K562 (cell line): ENCODE results near the gene ITSN1. TPM values are rescaled to one million over a fixed set of nuclear protein-coding genes. Genes with fewer than 3 reads are reported as not detected.

Experiments used
- ATAC-seq: fragments of 200-7000 bp; cut with Tn5 transposase; 3 replicates; pipeline ENCODE4 v1.9.1; 2020; ENCODE audit warnings: moderate library complexity
- BruUV-seq: library from RNA; stranded (reverse); fragments of 400-500 nt; replicated peaks from 2 replicates; lab custom pipeline; 2021; lab: Mats Ljungman, UMichigan
- CTCF ChIA-PET: fragments of 300-600 bp; formaldehyde crosslinking; extraction: SDS; loops from one replicate; lab custom pipeline; 2021; ENCODE audit warnings: low intra/inter-chr PET ratio; lab: Yijun Ruan, JAX
- POLR2A ChIA-PET: fragments of 300-600, 350-650 bp; sonication (Branson Sonifier 250); formaldehyde crosslinking; extraction: SDS; loops from one replicate; lab custom pipeline; 2021; ENCODE audit warnings: antibody characterized with exemption, inconsistent platforms; lab: Yijun Ruan, JAX
- DNase-seq, 4 experiments: peaks; one replicate each; pipeline versions ENCODE4 v3.0.0 to v3.0.0-alpha.2; 2011 to 2018; ENCODE audit warnings: low spot score in 3 of 4, mixed read lengths in 3 of 4; ENCODE audit errors: extremely low read depth in 1 of 4
- FAIRE-seq: peaks from 2 replicates; lab custom pipeline; 2011; peaks lifted over from hg19 to GRCh38; lab: Jason Lieb, UNC
- H2AFZ ChIP-seq: 2 replicates; pipeline ENCODE4 v1.6.0; 2011; ENCODE audit warnings: low read depth, low read length, control low read depth, inconsistent platforms
- H3K27ac ChIP-seq: fragments of 200-600 bp; 3 replicates; pipeline ENCODE4 v1.8.0; 2011; ENCODE audit warnings: low read depth, mild to moderate bottlenecking, control low read depth, inconsistent platforms, low read length, moderate library complexity, mixed read lengths; ENCODE audit errors: extremely low read depth
- H3K27me3 ChIP-seq, 2 experiments: fragments of 300-600 bp in 1 of 2; 2 replicates in 1 of 2; 3 replicates in 1 of 2; pipeline versions ENCODE4 v1.6.0 to v1.8.0; 2011; ENCODE audit warnings: inconsistent platforms in 2 of 2, low read length in 2 of 2, mild to moderate bottlenecking in 1 of 2, mixed read lengths in 1 of 2, moderate library complexity in 1 of 2; ENCODE audit not compliant: control insufficient read depth in 2 of 2, insufficient read depth in 2 of 2
- H3K36me3 ChIP-seq: fragments of 300-600 bp; 3 replicates; pipeline ENCODE4 v1.8.0; 2011; ENCODE audit warnings: mild to moderate bottlenecking, low read length, inconsistent platforms; ENCODE audit not compliant: control insufficient read depth, insufficient read depth
- H3K4me1 ChIP-seq, 2 experiments: fragments of 200-600 bp in 1 of 2; replicated peaks in 1 of 2; 2 replicates in 1 of 2; 3 replicates in 1 of 2; pipeline versions ENCODE4 v1.5.1 to v1.8.0; 2011; ENCODE audit warnings: inconsistent platforms in 2 of 2, low read length in 2 of 2, mild to moderate bottlenecking in 1 of 2, mixed read lengths in 1 of 2, moderate library complexity in 1 of 2; ENCODE audit not compliant: control insufficient read depth in 2 of 2, insufficient read depth in 2 of 2
- H3K4me2 ChIP-seq: 2 replicates; pipeline ENCODE4 v1.6.1; 2011; ENCODE audit warnings: low read length, control low read depth, inconsistent platforms, mixed read lengths; ENCODE audit not compliant: insufficient read depth
- H3K4me3 ChIP-seq: fragments of 200-600 bp; sonication (generic), shearing (Covaris generic); 2 replicates; pipeline ENCODE4 v1.5.1; 2016; ENCODE audit warnings: control low read depth, inconsistent platforms
- H3K79me2 ChIP-seq: fragments of 200-600 bp; 3 replicates; pipeline ENCODE4 v1.8.0; 2011; ENCODE audit warnings: low read length, inconsistent platforms; ENCODE audit not compliant: control insufficient read depth, insufficient read depth
- H3K9ac ChIP-seq, 2 experiments: 2 replicates each; pipeline versions ENCODE4 v1.6.0 to v1.6.1; 2011; ENCODE audit warnings: low read depth in 2 of 2, low read length in 2 of 2, control low read depth in 1 of 2, inconsistent platforms in 1 of 2, mild to moderate bottlenecking in 1 of 2, mixed read lengths in 1 of 2; ENCODE audit not compliant: insufficient read depth in 1 of 2
- H3K9me1 ChIP-seq: one replicate; pipeline ENCODE4 v1.6.0; 2011; ENCODE audit warnings: inconsistent platforms, mild to moderate bottlenecking, low read length, moderate library complexity; ENCODE audit not compliant: control insufficient read depth, insufficient read depth
- H3K9me3 ChIP-seq: replicated peaks from 2 replicates; pipeline ENCODE4 v1.5.1; 2011; ENCODE audit warnings: low read depth, low read length, inconsistent platforms; ENCODE audit not compliant: control insufficient read depth, insufficient read depth
- H4K20me1 ChIP-seq: replicated peaks from 2 replicates; pipeline ENCODE4 v1.6.1; 2011; ENCODE audit warnings: low read length, inconsistent platforms, mixed read lengths; ENCODE audit not compliant: control insufficient read depth, insufficient read depth
- BCOR ChIP-seq: fragments of 450-650 bp; IDR thresholded peaks from 2 replicates; pipeline ENCODE4 v1.6.1; 2016
- CREB5 ChIP-seq: fragments of 250-450 bp; sonication (Bioruptor Pico); IDR thresholded peaks from 2 replicates; pipeline ENCODE4 v1.5.0; 2020; ENCODE audit warnings: mild to moderate bottlenecking
- DIDO1 ChIP-seq: fragments of 450-650 bp; IDR thresholded peaks from 2 replicates; pipeline ENCODE4 v1.6.1; 2016; ENCODE audit warnings: low read depth, missing biosample characterization, missing genetic modification characterization
- GTF2F1 ChIP-seq: IDR thresholded peaks from 2 replicates; pipeline ENCODE4 v1.6.1; 2011; ENCODE audit warnings: low read depth, low read length, improper control_type of control experiment
- HIVEP1 ChIP-seq: fragments of 250-450 bp; sonication (Bioruptor Pico); IDR thresholded peaks from 2 replicates; pipeline ENCODE4 v1.4.0; 2020; ENCODE audit warnings: mild to moderate bottlenecking
- HMGN3 ChIP-seq: IDR thresholded peaks from 2 replicates; pipeline ENCODE4 v1.6.1; 2011; ENCODE audit warnings: borderline replicate concordance, low read depth, mild to moderate bottlenecking, mixed read lengths, low read length; ENCODE audit not compliant: insufficient read length; ENCODE audit errors: extremely low read depth
- MTA3 ChIP-seq: fragments of 450-650 bp; formaldehyde crosslinking; IDR thresholded peaks from 2 replicates; pipeline ENCODE4 v1.6.1; 2017; ENCODE audit warnings: mild to moderate bottlenecking, borderline replicate concordance
- NFATC3 ChIP-seq: fragments of 450-650 bp; IDR thresholded peaks from 2 replicates; pipeline ENCODE4 v1.6.1; 2017; ENCODE audit warnings: mild to moderate bottlenecking
- PHF8 ChIP-seq: fragments of 200-600 bp; sonication (generic); IDR thresholded peaks from 2 replicates; pipeline ENCODE4 v1.6.1; 2012; ENCODE audit warnings: mixed run types, mild to moderate bottlenecking, inconsistent platforms, low read length, moderate library complexity, borderline replicate concordance
- SMARCB1 ChIP-seq: IDR thresholded peaks from 2 replicates; pipeline ENCODE4 v1.6.1; 2011; ENCODE audit warnings: improper control_type of control experiment, low read depth; ENCODE audit not compliant: insufficient read length
- TARDBP ChIP-seq: fragments of 450-650 bp; IDR thresholded peaks from 2 replicates; pipeline ENCODE4 v1.6.1; 2016
- XRCC3 ChIP-seq: fragments of 450-650 bp; IDR thresholded peaks from 2 replicates; pipeline ENCODE4 v1.6.1; 2017; ENCODE audit warnings: mild to moderate bottlenecking, moderate library complexity
- ZBTB34 ChIP-seq: fragments of 250-450 bp; sonication (Bioruptor Pico); IDR thresholded peaks from 2 replicates; pipeline ENCODE4 v1.8.0; 2021; ENCODE audit warnings: mild to moderate bottlenecking, moderate library complexity
- ZNF431 ChIP-seq: sonication (generic); formaldehyde crosslinking; IDR thresholded peaks from 2 replicates; pipeline ENCODE4 v1.8.0; 2022; ENCODE audit warnings: mild to moderate bottlenecking, missing genetic modification reagents
- ZNF830 ChIP-seq: fragments of 250-450 bp; sonication (Bioruptor Pico); IDR thresholded peaks from 2 replicates; pipeline ENCODE4 v1.5.0; 2021; ENCODE audit warnings: mild to moderate bottlenecking
- WGBS: fragments of 100-300 bp; shearing (Covaris generic); methylation state at CpG from one replicate; pipeline ENCODE4 v1.1.6; 2016; ENCODE audit warnings: low coverage, mixed read lengths; ENCODE audit not compliant: insufficient coverage; ENCODE audit errors: missing lambda C conversion rate; 5-methylcytosine and 5-hydroxymethylcytosine counted together
- in situ Hi-C: fragments of 300-500 bp; cut with MboI; formaldehyde crosslinking; loops from 4 replicates; pipeline ENCODE4 v1.15.0; 2018; ENCODE audit warnings: inconsistent platforms, mixed read lengths
- intact Hi-C: fragments of 100-400 bp; cut with micrococcal nuclease; formaldehyde crosslinking; loops from 2 replicates; pipeline ENCODE4 v1.14.2; 2022
- polyA plus RNA-seq, 8 experiments: library from polyadenylated mRNA; depleted of rRNA in 4 of 8; stranded (reverse) in 5 of 8; unstranded in 3 of 8; fragments of >200 nt; fragmentation: Nextera tagmentation in 2 of 8; fragmentation: Illumina TruSeq in 1 of 8; extraction: Ambion mirVana in 2 of 8; extraction: Trizol in 1 of 8; gene quantifications; 2 replicates each; pipeline versions ENCODE4 v1.2.1 to v1.2.3, GENCODE V29; 2011 to 2014; ENCODE audit warnings: inconsistent platforms in 1 of 8, missing spikeins in 1 of 8
- total RNA-seq, 7 experiments: library from RNA; depleted of rRNA in 6 of 7; stranded (reverse); fragments of >200 nt in 6 of 7; fragmentation: Illumina TruSeq in 2 of 7; extraction: Trizol in 2 of 7; gene quantifications; 2 replicates each; pipeline versions ENCODE4 v1.2.1 to v1.2.3, GENCODE V29; 2011 to 2021; ENCODE audit warnings: low replicate concordance in 1 of 7
- TF ChIP-seq, protein P1 (sequence below): fragments of 450-650 bp; IDR thresholded peaks from 2 replicates; pipeline ENCODE4 v1.6.1; 2017; ENCODE audit warnings: antibody characterized with exemption, mild to moderate bottlenecking

Gene ITSN1
- total and polyA plus RNA-seq, 9 of the 15 experiments (the other 6 are each of a cell fraction or from before 2014, with no cell fraction given) = 1.1 to 12.6 (median 4.8) TPM

DNA sequence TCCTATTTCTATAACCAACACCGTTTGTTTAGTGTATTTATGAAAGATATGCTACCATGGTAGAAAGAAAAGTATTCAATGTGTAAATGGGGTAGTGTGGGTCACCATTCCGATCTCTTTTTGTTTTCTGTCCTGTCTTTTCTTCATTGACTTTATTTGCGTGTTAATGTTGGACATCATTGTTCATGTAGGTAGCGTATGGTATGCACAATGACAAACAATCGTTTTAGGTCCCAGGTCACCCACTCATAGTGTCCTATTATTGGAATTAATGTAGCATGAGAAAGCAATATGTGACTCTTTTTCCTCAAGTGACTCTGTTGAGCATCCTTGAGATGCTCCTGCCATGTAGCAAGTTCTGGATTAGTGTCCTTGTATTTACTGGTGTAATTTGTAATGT lies 247.9 kb downstream of the ITSN1 start:
- H2AFZ ChIP-seq = no peak overlapping the region
- no peak for FAIRE-seq
- H4K20me1 ChIP-seq = no peaks in the 10 kb centered on the region
- 15% methylated on average over 5 of the region's 5 CpGs for WGBS
- no peak overlapping the region for H3K4me3 ChIP-seq
- in situ Hi-C loops = no loop called here
- TF ChIP-seq XRCC3 = no peak
- no peak for TF ChIP-seq ZNF431 (CRISPR knock-in tag)
- no peak for TF ChIP-seq ZBTB34 (CRISPR knock-in tag)
- no peak for TF ChIP-seq SMARCB1
- no peak for TF ChIP-seq ZNF830
- TF ChIP-seq, protein P1, sequence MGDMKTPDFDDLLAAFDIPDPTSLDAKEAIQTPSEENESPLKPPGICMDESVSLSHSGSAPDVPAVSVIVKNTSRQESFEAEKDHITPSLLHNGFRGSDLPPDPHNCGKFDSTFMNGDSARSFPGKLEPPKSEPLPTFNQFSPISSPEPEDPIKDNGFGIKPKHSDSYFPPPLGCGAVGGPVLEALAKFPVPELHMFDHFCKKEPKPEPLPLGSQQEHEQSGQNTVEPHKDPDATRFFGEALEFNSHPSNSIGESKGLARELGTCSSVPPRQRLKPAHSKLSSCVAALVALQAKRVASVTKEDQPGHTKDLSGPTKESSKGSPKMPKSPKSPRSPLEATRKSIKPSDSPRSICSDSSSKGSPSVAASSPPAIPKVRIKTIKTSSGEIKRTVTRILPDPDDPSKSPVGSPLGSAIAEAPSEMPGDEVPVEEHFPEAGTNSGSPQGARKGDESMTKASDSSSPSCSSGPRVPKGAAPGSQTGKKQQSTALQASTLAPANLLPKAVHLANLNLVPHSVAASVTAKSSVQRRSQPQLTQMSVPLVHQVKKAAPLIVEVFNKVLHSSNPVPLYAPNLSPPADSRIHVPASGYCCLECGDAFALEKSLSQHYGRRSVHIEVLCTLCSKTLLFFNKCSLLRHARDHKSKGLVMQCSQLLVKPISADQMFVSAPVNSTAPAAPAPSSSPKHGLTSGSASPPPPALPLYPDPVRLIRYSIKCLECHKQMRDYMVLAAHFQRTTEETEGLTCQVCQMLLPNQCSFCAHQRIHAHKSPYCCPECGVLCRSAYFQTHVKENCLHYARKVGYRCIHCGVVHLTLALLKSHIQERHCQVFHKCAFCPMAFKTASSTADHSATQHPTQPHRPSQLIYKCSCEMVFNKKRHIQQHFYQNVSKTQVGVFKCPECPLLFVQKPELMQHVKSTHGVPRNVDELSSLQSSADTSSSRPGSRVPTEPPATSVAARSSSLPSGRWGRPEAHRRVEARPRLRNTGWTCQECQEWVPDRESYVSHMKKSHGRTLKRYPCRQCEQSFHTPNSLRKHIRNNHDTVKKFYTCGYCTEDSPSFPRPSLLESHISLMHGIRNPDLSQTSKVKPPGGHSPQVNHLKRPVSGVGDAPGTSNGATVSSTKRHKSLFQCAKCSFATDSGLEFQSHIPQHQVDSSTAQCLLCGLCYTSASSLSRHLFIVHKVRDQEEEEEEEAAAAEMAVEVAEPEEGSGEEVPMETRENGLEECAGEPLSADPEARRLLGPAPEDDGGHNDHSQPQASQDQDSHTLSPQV = no peak
- no peak for TF ChIP-seq CREB5 (CRISPR knock-in tag)
- TF ChIP-seq MTA3 = no peak
- no peak for TF ChIP-seq GTF2F1
- no peak for TF ChIP-seq HIVEP1 (CRISPR knock-in tag)
- no peak for TF ChIP-seq PHF8
- TF ChIP-seq NFATC3 = no peak
- no peak for TF ChIP-seq HMGN3
- no peak for TF ChIP-seq TARDBP
- TF ChIP-seq DIDO1 (tag) = no peak
- no peak for TF ChIP-seq BCOR
- TF ChIP-seq, all 486 proteins: peak for 0
- H3K9ac ChIP-seq = no peak overlapping the region
- ATAC-seq = no peak
- H3K4me2 ChIP-seq = no peak overlapping the region
- H3K4me1 ChIP-seq = peaks cover 2 to 6% of the 10 kb centered on the region in 2 experiments; a peak in 3 of 5 replicates
- no peaks in the 10 kb centered on the region for H3K36me3 ChIP-seq
- ChIA-PET POLR2A (interaction anchor here (1.5 to 2.1 kb wide), 2 partner anchors 11 to 12 kb away, joined by 6 to 10 read pairs; no protein-coding TSS in a partner anchor), CTCF (no interaction called here)
- H3K27ac ChIP-seq = no peak overlapping the region
- no peak for DNase-seq
- H3K79me2 ChIP-seq = no peaks in the 10 kb centered on the region
- no peaks in the 10 kb centered on the region for H3K9me3 ChIP-seq
- intact Hi-C loops = loop anchor here (5.0 kb wide), 2 partner anchors 283 to 348 kb away; partner anchors contain the start of genes GART and SON
- H3K9me1 ChIP-seq = no peaks in the 10 kb centered on the region
- H3K27me3 ChIP-seq = peaks cover 27 to 47% of the 10 kb centered on the region in 2 experiments
- BruUV-seq = no TSS peak
